SK-N-SH (cell line): ENCODE results near the gene C9. TPM values are rescaled to one million over a fixed set of nuclear protein-coding genes. Genes with fewer than 3 reads are reported as not detected.

Experiments
- CTCF ChIA-PET: fragments of 300-600, 350-600 bp; formaldehyde crosslinking; extraction: SDS; loops from one replicate; lab custom pipeline; 2021; lab: Yijun Ruan, JAX
- POLR2A ChIA-PET: fragments of 350-600 bp; sonication (Branson Sonifier 250); formaldehyde crosslinking; extraction: SDS; loops from one replicate; lab custom pipeline; 2020; ENCODE audit warnings: antibody characterized with exemption, inconsistent platforms; lab: Yijun Ruan, JAX
- DNase-seq: peaks from one replicate; pipeline ENCODE4 v3.0.0; 2012
- H2AFZ ChIP-seq: fragments of 200-600 bp; sonication (generic); 2 replicates; pipeline ENCODE4 v1.8.1; 2016; ENCODE audit warnings: antibody characterized with exemption, mild to moderate bottlenecking, low read depth
- H3F3A ChIP-seq: fragments of 200-600 bp; sonication (generic); replicated peaks from 2 replicates; pipeline ENCODE3; 2016; ENCODE audit warnings: antibody characterized with exemption, mild to moderate bottlenecking; ENCODE audit not compliant: insufficient read depth
- H3K27ac ChIP-seq, 2 experiments: fragments of 200-500 bp in 1 of 2; fragments of 200-600 bp in 1 of 2; sonication (Bioruptor generic) in 1 of 2; sonication (generic), shearing (Covaris generic) in 1 of 2; 2 replicates each; pipeline versions ENCODE4 v1.5.1 to v1.6.1; 2014 to 2016; ENCODE audit warnings: low read depth in 2 of 2, inconsistent platforms in 1 of 2, low read length in 1 of 2, mild to moderate bottlenecking in 1 of 2, mixed read lengths in 1 of 2
- H3K27me3 ChIP-seq: fragments of 200-600 bp; sonication (generic), shearing (Covaris generic); 2 replicates; pipeline ENCODE4 v1.6.1; 2016; ENCODE audit warnings: mixed run types; ENCODE audit not compliant: insufficient read depth
- H3K36me3 ChIP-seq, 2 experiments: fragments of 200-500 bp in 1 of 2; fragments of 200-600 bp in 1 of 2; sonication (Bioruptor generic) in 1 of 2; sonication (generic) in 1 of 2; replicated peaks in 1 of 2; 2 replicates each; pipeline versions ENCODE3 to v1.5.1; 2014 to 2016; ENCODE audit warnings: low read length in 1 of 2, mild to moderate bottlenecking in 1 of 2; ENCODE audit not compliant: insufficient read depth in 2 of 2, control insufficient read depth in 1 of 2
- H3K4me1 ChIP-seq, 2 experiments: fragments of 200-500 bp in 1 of 2; fragments of 200-600 bp in 1 of 2; sonication (Bioruptor generic) in 1 of 2; sonication (generic), shearing (Covaris generic) in 1 of 2; 2 replicates each; pipeline versions ENCODE4 v1.5.1 to v1.6.1; 2014 to 2016; ENCODE audit warnings: low read depth in 1 of 2, low read length in 1 of 2, mixed run types in 1 of 2; ENCODE audit not compliant: insufficient read depth in 2 of 2, control insufficient read depth in 1 of 2
- H3K4me2 ChIP-seq: fragments of 200-600 bp; sonication (generic), shearing (Covaris generic); 2 replicates; pipeline ENCODE4 v1.6.1; 2017; ENCODE audit warnings: mixed run types
- H3K4me3 ChIP-seq, 2 experiments: fragments of 200-500 bp in 1 of 2; fragments of 200-600 bp in 1 of 2; sonication (Bioruptor generic) in 1 of 2; sonication (generic), shearing (Covaris generic) in 1 of 2; 2 replicates each; pipeline versions ENCODE4 v1.5.1 to v1.8.1; 2014 to 2016; ENCODE audit warnings: low read depth in 2 of 2, inconsistent platforms in 1 of 2, low read length in 1 of 2, mild to moderate bottlenecking in 1 of 2, mixed read lengths in 1 of 2, moderate library complexity in 1 of 2
- H3K79me2 ChIP-seq: fragments of 200-600 bp; sonication (generic); 2 replicates; pipeline ENCODE4 v1.8.1; 2017; ENCODE audit warnings: mild to moderate bottlenecking; ENCODE audit not compliant: insufficient read depth
- H3K9ac ChIP-seq: fragments of 200-600 bp; sonication (generic); 2 replicates; pipeline ENCODE4 v1.6.1; 2017; ENCODE audit warnings: mixed run types
- H3K9me2 ChIP-seq: fragments of 200-600 bp; sonication (generic); 2 replicates; pipeline ENCODE4 v1.6.1; 2017; ENCODE audit warnings: mixed run types
- H3K9me3 ChIP-seq: fragments of 200-600 bp; sonication (generic); 2 replicates; pipeline ENCODE4 v1.6.1; 2017; ENCODE audit warnings: mixed run types, mild to moderate bottlenecking, moderate library complexity
- H4K20me1 ChIP-seq: fragments of 200-600 bp; sonication (generic); 2 replicates; pipeline ENCODE4 v1.6.1; 2017; ENCODE audit warnings: mild to moderate bottlenecking, mixed run types; ENCODE audit not compliant: insufficient read depth
- ELF1 ChIP-seq: IDR thresholded peaks from 2 replicates; pipeline ENCODE4 v1.4.0; 2012
- FOXJ3 ChIP-seq: sonication (generic); formaldehyde crosslinking; IDR thresholded peaks from 2 replicates; pipeline ENCODE4 v1.5.1; 2020; ENCODE audit warnings: mild to moderate bottlenecking, missing genetic modification reagents
- GABPA ChIP-seq: IDR thresholded peaks from 2 replicates; pipeline ENCODE4 v1.4.0; 2012; ENCODE audit warnings: low read depth, mild to moderate bottlenecking
- IRF3 ChIP-seq: fragments of 150-350 bp; IDR thresholded peaks from 2 replicates; pipeline ENCODE4 v1.6.1; 2016; ENCODE audit warnings: mild to moderate bottlenecking, low read depth, low read length
- JUND ChIP-seq: IDR thresholded peaks from 2 replicates; pipeline ENCODE4 v1.4.0; 2012
- NFIC ChIP-seq: IDR thresholded peaks from 2 replicates; pipeline ENCODE4 v1.4.0; 2012; ENCODE audit warnings: borderline replicate concordance
- NRF1 ChIP-seq: IDR thresholded peaks from 2 replicates; pipeline ENCODE4 v1.6.1; 2012; ENCODE audit warnings: low read depth, mild to moderate bottlenecking, low read length
- PBX3 ChIP-seq: IDR thresholded peaks from 2 replicates; pipeline ENCODE4; 2012
- POLR2AphosphoS5 ChIP-seq: IDR thresholded peaks from 2 replicates; pipeline ENCODE4 v1.6.1; 2012; ENCODE audit warnings: low read depth, low read length
- RAD21 ChIP-seq: IDR thresholded peaks from 2 replicates; pipeline ENCODE4 v1.6.1; 2012; ENCODE audit warnings: mild to moderate bottlenecking, low read length
- RCOR1 ChIP-seq: fragments of 150-350 bp; IDR thresholded peaks from 2 replicates; pipeline ENCODE4 v1.6.1; 2017; ENCODE audit warnings: antibody characterized with exemption, low read length
- REST ChIP-seq: IDR thresholded peaks from 2 replicates; pipeline ENCODE4 v1.6.1; 2012; ENCODE audit warnings: mild to moderate bottlenecking, low read depth, low read length, moderate library complexity
- RFX5 ChIP-seq: IDR thresholded peaks from 2 replicates; pipeline ENCODE4 v1.6.1; 2012; ENCODE audit warnings: mild to moderate bottlenecking, improper control_type of control experiment, low read length
- RXRA ChIP-seq: IDR thresholded peaks from 2 replicates; pipeline ENCODE4 v1.4.0; 2012; ENCODE audit warnings: low read depth, mild to moderate bottlenecking, borderline replicate concordance
- SIN3A ChIP-seq: IDR thresholded peaks from 2 replicates; pipeline ENCODE4 v1.6.1; 2012; ENCODE audit warnings: low read depth, mild to moderate bottlenecking, low read length, moderate library complexity, borderline replicate concordance
- TAF1 ChIP-seq: IDR thresholded peaks from 2 replicates; pipeline ENCODE4 v1.6.1; 2012; ENCODE audit warnings: low read depth, mild to moderate bottlenecking, low read length, moderate library complexity, borderline replicate concordance
- TCF12 ChIP-seq: IDR thresholded peaks from 2 replicates; pipeline ENCODE4 v1.4.0; 2012
- TEAD4 ChIP-seq: IDR thresholded peaks from 2 replicates; pipeline ENCODE4 v1.4.0; 2012; ENCODE audit warnings: mild to moderate bottlenecking, borderline replicate concordance; ENCODE audit not compliant: insufficient read depth
- USF1 ChIP-seq: IDR thresholded peaks from 2 replicates; pipeline ENCODE4 v1.4.0; 2012; ENCODE audit warnings: low read depth, borderline replicate concordance
- YY1 ChIP-seq: IDR thresholded peaks from 2 replicates; pipeline ENCODE4 v1.4.0; 2012; ENCODE audit warnings: low read depth, mild to moderate bottlenecking
- ZBTB33 ChIP-seq: IDR thresholded peaks from 2 replicates; pipeline ENCODE4 v1.4.0; 2012; ENCODE audit warnings: low read depth, borderline replicate concordance
- WGBS: methylation state at CpG from one replicate; pipeline ENCODE4 v1.1.6; 2017; ENCODE audit warnings: low lambda C conversion rate; 5-methylcytosine and 5-hydroxymethylcytosine counted together
- polyA plus RNA-seq, 3 experiments: library from polyadenylated mRNA; depleted of rRNA; stranded (reverse); fragments of >200 nt; gene quantifications; 2 replicates each; pipeline ENCODE4 v1.2.3, GENCODE V29; 2012

The C9 gene
- polyA plus RNA-seq, 1 of the 3 experiments (the other 2 are of a cell fraction) = not detected

- H3K4me1 ChIP-seq = peaks cover 0 to 4% of the 10 kb centered on the region in 2 experiments; a peak in 1 of 4 replicates
- H3K9ac ChIP-seq = no peak overlapping the region
- H3F3A ChIP-seq = peaks cover 10% of the 10 kb centered on the region
- CTCF ChIA-PET = no interaction called here
- no peak overlapping the region for H2AFZ ChIP-seq
- H3K36me3 ChIP-seq = no peaks in the 10 kb centered on the region
- no peak overlapping the region for H3K4me2 ChIP-seq
- H3K9me3 ChIP-seq = no peaks in the 10 kb centered on the region
- H4K20me1 ChIP-seq = no peaks in the 10 kb centered on the region
- no peak overlapping the region for H3K27ac ChIP-seq
- no peaks in the 10 kb centered on the region for H3K79me2 ChIP-seq
- no peak for DNase-seq
- no peaks in the 10 kb centered on the region; the same call in 1 of the 2 replicates for H3K27me3 ChIP-seq
- no peak overlapping the region for H3K4me3 ChIP-seq
- TF ChIP-seq NFIC = no peak
- no peak for TF ChIP-seq JUND
- no peak for TF ChIP-seq RAD21
- no peak for TF ChIP-seq RFX5
- TF ChIP-seq TCF12 = no peak
- TF ChIP-seq ELF1 = no peak
- TF ChIP-seq POLR2AphosphoS5 = no peak
- no peak for TF ChIP-seq TAF1
- TF ChIP-seq PBX3 = no peak
- TF ChIP-seq, all 33 proteins: peak for 0
- 0% methylated on average over 3 of the region's 3 CpGs for WGBS
- POLR2A ChIA-PET = no interaction called here
- H3K9me2 ChIP-seq = no peaks in the 10 kb centered on the region
Measured at GRCh38 chr5:39355324-39355723, 9.0 kb downstream of the C9 start.

- no peaks in the 10 kb centered on the region for H3K4me1 ChIP-seq
- H3K27me3 ChIP-seq = no peaks in the 10 kb centered on the region; the same call in 1 of the 2 replicates
- 0% methylated on average over 1 of the region's 1 CpG for WGBS
- H3K9me3 ChIP-seq = no peaks in the 10 kb centered on the region
- no peak overlapping the region for H2AFZ ChIP-seq
- no peaks in the 10 kb centered on the region for H3K9me2 ChIP-seq
- CTCF ChIA-PET = no interaction called here
- no peaks in the 10 kb centered on the region for H4K20me1 ChIP-seq
- no peak overlapping the region for H3K27ac ChIP-seq
- H3K36me3 ChIP-seq = no peaks in the 10 kb centered on the region
- H3K4me2 ChIP-seq = no peak overlapping the region
- no peaks in the 10 kb centered on the region for H3F3A ChIP-seq
- H3K4me3 ChIP-seq = no peak overlapping the region
- DNase-seq = no peak
- POLR2A ChIA-PET = no interaction called here
- no peak overlapping the region for H3K9ac ChIP-seq
- H3K79me2 ChIP-seq = no peaks in the 10 kb centered on the region
- TF ChIP-seq FOXJ3 = no peak
- no peak for TF ChIP-seq SIN3A
- TF ChIP-seq USF1 = no peak
- TF ChIP-seq ZBTB33 = no peak
- no peak for TF ChIP-seq GABPA
- no peak for TF ChIP-seq YY1
- TF ChIP-seq TEAD4 = no peak
- no peak for TF ChIP-seq TCF12
- TF ChIP-seq NRF1 = no peak
- no peak for TF ChIP-seq IRF3
- TF ChIP-seq RCOR1 = no peak
- TF ChIP-seq RXRA = no peak
- no peak for TF ChIP-seq REST
Measured at GRCh38 chr5:39353717-39354399, 10.4 kb downstream of the C9 start.
